HepG2 (cell line): Measurements from ENCODE around the gene COL4A3. TPM values are rescaled to one million over a fixed set of nuclear protein-coding genes. Genes with fewer than 3 reads are reported as not detected.

Experiments used
- ATAC-seq: fragments of 200-7000 bp; cut with Tn5 transposase; 3 replicates; pipeline ENCODE4 v1.9.1; 2020; ENCODE audit warnings: mild to moderate bottlenecking, moderate library complexity
- BruUV-seq: library from RNA; stranded (reverse); fragments of 400-500 nt; replicated peaks from 2 replicates; lab custom pipeline; 2021; lab: Mats Ljungman, UMichigan
- CTCF ChIA-PET: fragments of 300-600 bp; formaldehyde crosslinking; extraction: SDS; loops from one replicate; lab custom pipeline; 2021; ENCODE audit warnings: low total read pairs, inconsistent platforms, low intra/inter-chr PET ratio; lab: Yijun Ruan, JAX
- POLR2A ChIA-PET: fragments of 350-600 bp; sonication (Branson Sonifier 250); formaldehyde crosslinking; loops from one replicate; lab custom pipeline; 2020; ENCODE audit warnings: antibody characterized with exemption, inconsistent platforms; lab: Yijun Ruan, JAX
- DNase-seq: peaks from one replicate; pipeline ENCODE4 v3.0.0-alpha.2; 2015; ENCODE audit warnings: low spot score
- FAIRE-seq: peaks from 3 replicates; lab custom pipeline; 2011; peaks lifted over from hg19 to GRCh38; lab: Jason Lieb, UNC
- H2AFZ ChIP-seq: one replicate; pipeline ENCODE4 v1.6.1; 2011; ENCODE audit warnings: low read length, inconsistent platforms
- H3K27ac ChIP-seq: fragments of 300-600 bp; 3 replicates; pipeline ENCODE4 v1.8.0; 2011; ENCODE audit warnings: mixed run types, mild to moderate bottlenecking, mixed read lengths, low read length, inconsistent platforms; ENCODE audit not compliant: insufficient read depth; ENCODE audit errors: extremely low read length
- H3K27me3 ChIP-seq, 2 experiments: fragments of 200-600 bp in 1 of 2; 2 replicates in 1 of 2; 3 replicates in 1 of 2; pipeline versions ENCODE4 v1.6.0 to v1.8.0; 2011; ENCODE audit warnings: low read length in 2 of 2, mild to moderate bottlenecking in 2 of 2, moderate library complexity in 2 of 2, inconsistent platforms in 1 of 2; ENCODE audit not compliant: insufficient read depth in 2 of 2, control insufficient read depth in 1 of 2
- H3K36me3 ChIP-seq, 2 experiments: fragments of 200-600 bp in 1 of 2; replicated peaks in 1 of 2; 2 replicates in 1 of 2; 3 replicates in 1 of 2; pipeline versions ENCODE4 v1.5.1 to v1.8.0; 2011; ENCODE audit warnings: low read length in 2 of 2, inconsistent platforms in 1 of 2; ENCODE audit not compliant: insufficient read depth in 2 of 2, control insufficient read depth in 1 of 2
- H3K4me1 ChIP-seq: 2 replicates; pipeline ENCODE4 v1.5.1; 2012; ENCODE audit warnings: low read length, inconsistent platforms; ENCODE audit not compliant: insufficient read depth
- H3K4me2 ChIP-seq: 2 replicates; pipeline ENCODE4 v1.6.0; 2011; ENCODE audit warnings: low read depth, low read length, inconsistent platforms
- H3K4me3 ChIP-seq, 3 experiments: fragments of 200-600 bp in 1 of 3; sonication (generic), shearing (Covaris generic) in 1 of 3; replicated peaks in 1 of 3; 2 replicates each; pipeline ENCODE4 v1.5.1; 2011 to 2016; ENCODE audit warnings: low read length in 3 of 3, inconsistent platforms in 2 of 3, low read depth in 2 of 3, mild to moderate bottlenecking in 2 of 3, control low read depth in 1 of 3, mixed read lengths in 1 of 3; ENCODE audit not compliant: insufficient read depth in 1 of 3
- H3K79me2 ChIP-seq: one replicate; pipeline ENCODE4 v1.6.1; 2011; ENCODE audit warnings: low read length, inconsistent platforms; ENCODE audit not compliant: insufficient read depth
- H3K9ac ChIP-seq: 2 replicates; pipeline ENCODE4 v1.6.0; 2011; ENCODE audit warnings: mild to moderate bottlenecking, low read depth, low read length, inconsistent platforms; ENCODE audit not compliant: insufficient read depth
- H3K9me3 ChIP-seq: 2 replicates; pipeline ENCODE4 v1.5.1; 2012; ENCODE audit warnings: mild to moderate bottlenecking, low read length
- H4K20me1 ChIP-seq: 2 replicates; pipeline ENCODE4 v1.6.0; 2011; ENCODE audit warnings: inconsistent platforms, mild to moderate bottlenecking, low read length, moderate library complexity; ENCODE audit not compliant: insufficient read depth
- ATAD3A ChIP-seq: sonication (generic); formaldehyde crosslinking; IDR thresholded peaks from 2 replicates; pipeline ENCODE4 v1.4.0; 2020; ENCODE audit warnings: missing genetic modification reagents
- CBFB ChIP-seq: sonication (generic); formaldehyde crosslinking; IDR thresholded peaks from 2 replicates; pipeline ENCODE4 v1.4.0; 2020; ENCODE audit warnings: missing genetic modification reagents
- FLYWCH1 ChIP-seq: sonication (generic); formaldehyde crosslinking; IDR thresholded peaks from 2 replicates; pipeline ENCODE4 v1.8.1; 2023; ENCODE audit warnings: mild to moderate bottlenecking, missing genetic modification reagents
- NCOA1 ChIP-seq: sonication (generic); formaldehyde crosslinking; IDR thresholded peaks from 2 replicates; pipeline ENCODE4 v1.9.0; 2021; ENCODE audit warnings: missing genetic modification reagents
- RELA ChIP-seq: sonication (generic); formaldehyde crosslinking; IDR thresholded peaks from 2 replicates; pipeline ENCODE4 v1.4.0; 2020; ENCODE audit warnings: missing genetic modification reagents
- SALL2 ChIP-seq: sonication (generic); formaldehyde crosslinking; IDR thresholded peaks from 2 replicates; pipeline ENCODE4 v1.8.1; 2023; ENCODE audit warnings: mild to moderate bottlenecking, missing genetic modification reagents, inconsistent platforms
- SIX4 ChIP-seq: sonication (generic); formaldehyde crosslinking; IDR thresholded peaks from 2 replicates; pipeline ENCODE4 v1.4.0; 2020; ENCODE audit warnings: missing genetic modification reagents
- ZFP82 ChIP-seq: sonication (generic); formaldehyde crosslinking; IDR thresholded peaks from 2 replicates; pipeline ENCODE4 v1.5.1; 2020; ENCODE audit warnings: mild to moderate bottlenecking, missing genetic modification reagents, borderline replicate concordance
- ZNF12 ChIP-seq: sonication (generic); formaldehyde crosslinking; IDR thresholded peaks from 2 replicates; pipeline ENCODE4 v1.5.0; 2020; ENCODE audit warnings: missing genetic modification reagents
- ZNF572 ChIP-seq: sonication (generic); formaldehyde crosslinking; IDR thresholded peaks from 2 replicates; pipeline ENCODE4 v1.5.1; 2020; ENCODE audit warnings: mild to moderate bottlenecking, missing genetic modification reagents
- ZNF749 ChIP-seq: sonication (generic); formaldehyde crosslinking; IDR thresholded peaks from 2 replicates; pipeline ENCODE4 v1.8.0; 2022; ENCODE audit warnings: mild to moderate bottlenecking, missing genetic modification reagents, moderate library complexity, borderline replicate concordance
- WGBS: methylation state at CpG from one replicate; pipeline ENCODE4 v1.1.6; 2017; ENCODE audit warnings: low lambda C conversion rate; 5-methylcytosine and 5-hydroxymethylcytosine counted together
- in situ Hi-C: cut with HindIII; loops from 2 replicates; pipeline ENCODE4 v1.10.0; 2017; ENCODE audit warnings: low pct_unique_long_range_greater_than_20kb; ENCODE audit not compliant: extremely low pct_ligation_motif_present
- intact Hi-C: fragments of 100-400 bp; cut with micrococcal nuclease; formaldehyde crosslinking; loops from one replicate; pipeline ENCODE4 v1.10.0; 2022; ENCODE audit not compliant: unreplicated experiment
- polyA plus RNA-seq, 8 experiments: library from polyadenylated mRNA; depleted of rRNA in 3 of 8; stranded (reverse) in 7 of 8; unstranded in 1 of 8; fragments of >200 nt; fragmentation: Illumina TruSeq in 4 of 8; extraction: Trizol in 4 of 8; gene quantifications; 2 replicates each; pipeline versions ENCODE4 v1.2.1 to v1.2.3, GENCODE V29; 2011 to 2016; ENCODE audit warnings: low read depth in 4 of 8, missing spikeins in 1 of 8, mixed read lengths in 1 of 8; ENCODE audit not compliant: insufficient read depth in 1 of 8
- total RNA-seq, 5 experiments: library from RNA; depleted of rRNA; stranded (reverse); fragments of >200 nt; fragmentation: Illumina TruSeq; extraction: Trizol; gene quantifications; 2 replicates each; pipeline ENCODE4 v1.2.3, GENCODE V29; 2016; ENCODE audit warnings: low read depth in 1 of 5
- TF ChIP-seq, protein P1 (sequence below): sonication (generic); formaldehyde crosslinking; IDR thresholded peaks from 2 replicates; pipeline ENCODE4 v1.5.0; 2020; ENCODE audit warnings: missing genetic modification reagents
- TF ChIP-seq, protein P2 (sequence below): sonication (generic); formaldehyde crosslinking; IDR thresholded peaks from 2 replicates; pipeline ENCODE4 v1.8.0; 2022; ENCODE audit warnings: mild to moderate bottlenecking, missing genetic modification reagents; ENCODE audit not compliant: insufficient replicate concordance
- TF ChIP-seq, protein P3 (sequence below): IDR thresholded peaks from 2 replicates; pipeline ENCODE4 v1.6.1; 2016; ENCODE audit warnings: mild to moderate bottlenecking

COL4A3 gene
- total and polyA plus RNA-seq, 2 of the 13 experiments (the other 11 are each of a cell fraction or from before 2014, with no cell fraction given): 0.02 TPM; not detected in 1

- Histone ChIP-seq H4K20me1 (no peaks in the 10 kb centered on the region), H3K4me3 (no peak overlapping the region), H3K27me3 (peaks cover 0 to 20% of the 10 kb centered on the region in 2 experiments; a peak in 2 of 5 replicates), H3K36me3 (no peaks in the 10 kb centered on the region), H3K4me1 (no peaks in the 10 kb centered on the region), H3K79me2 (no peaks in the 10 kb centered on the region), H3K9me3 (0 out of 2 replicates have a peak, but pooled peaks cover 4% of the 10 kb centered on the region), H3K4me2 (no peak overlapping the region), H3K27ac (no peak overlapping the region), H3K9ac (no peak overlapping the region), H2AFZ (no peak overlapping the region)
- TF ChIP-seq, protein P1, sequence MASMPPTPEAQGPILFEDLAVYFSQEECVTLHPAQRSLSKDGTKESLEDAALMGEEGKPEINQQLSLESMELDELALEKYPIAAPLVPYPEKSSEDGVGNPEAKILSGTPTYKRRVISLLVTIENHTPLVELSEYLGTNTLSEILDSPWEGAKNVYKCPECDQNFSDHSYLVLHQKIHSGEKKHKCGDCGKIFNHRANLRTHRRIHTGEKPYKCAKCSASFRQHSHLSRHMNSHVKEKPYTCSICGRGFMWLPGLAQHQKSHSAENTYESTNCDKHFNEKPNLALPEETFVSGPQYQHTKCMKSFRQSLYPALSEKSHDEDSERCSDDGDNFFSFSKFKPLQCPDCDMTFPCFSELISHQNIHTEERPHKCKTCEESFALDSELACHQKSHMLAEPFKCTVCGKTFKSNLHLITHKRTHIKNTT (CRISPR knock-in tag): no peak
- TF ChIP-seq ZNF749 (CRISPR knock-in tag) (no peak), ATAD3A (no peak), ZNF12 (CRISPR knock-in tag) (no peak)
- ChIA-PET CTCF (no interaction called here), POLR2A (no interaction called here)
- DNase-seq (no peak), FAIRE-seq (no peak), ATAC-seq (no peak)
- no TSS peak for BruUV-seq
- intact Hi-C loops: no loop called here
- WGBS: 42% methylated on average over 3 of the region's 3 CpGs
- in situ Hi-C loops: no loop called here
These were observed 17.4 kb upstream of the COL4A3 start for GRCh38 chr2:227147023-227147422.

GRCh38 chr2:227148106-227148505 lies 16.3 kb upstream of the COL4A3 start:
- WGBS: 1% methylated on average over 2 of the region's 2 CpGs
- CTCF ChIA-PET: no interaction called here
- in situ Hi-C loops: no loop called here
- Histone ChIP-seq H3K4me1 (no peaks in the 10 kb centered on the region), H3K79me2 (no peaks in the 10 kb centered on the region), H3K27ac (no peak overlapping the region), H2AFZ (no peak overlapping the region), H3K4me3 (no peak overlapping the region)
- ATAC-seq: no peak
- no TSS peak for BruUV-seq
- TF ChIP-seq, protein P2, sequence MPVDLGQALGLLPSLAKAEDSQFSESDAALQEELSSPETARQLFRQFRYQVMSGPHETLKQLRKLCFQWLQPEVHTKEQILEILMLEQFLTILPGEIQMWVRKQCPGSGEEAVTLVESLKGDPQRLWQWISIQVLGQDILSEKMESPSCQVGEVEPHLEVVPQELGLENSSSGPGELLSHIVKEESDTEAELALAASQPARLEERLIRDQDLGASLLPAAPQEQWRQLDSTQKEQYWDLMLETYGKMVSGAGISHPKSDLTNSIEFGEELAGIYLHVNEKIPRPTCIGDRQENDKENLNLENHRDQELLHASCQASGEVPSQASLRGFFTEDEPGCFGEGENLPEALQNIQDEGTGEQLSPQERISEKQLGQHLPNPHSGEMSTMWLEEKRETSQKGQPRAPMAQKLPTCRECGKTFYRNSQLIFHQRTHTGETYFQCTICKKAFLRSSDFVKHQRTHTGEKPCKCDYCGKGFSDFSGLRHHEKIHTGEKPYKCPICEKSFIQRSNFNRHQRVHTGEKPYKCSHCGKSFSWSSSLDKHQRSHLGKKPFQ (CRISPR knock-in tag): no peak
- TF ChIP-seq, protein P3, sequence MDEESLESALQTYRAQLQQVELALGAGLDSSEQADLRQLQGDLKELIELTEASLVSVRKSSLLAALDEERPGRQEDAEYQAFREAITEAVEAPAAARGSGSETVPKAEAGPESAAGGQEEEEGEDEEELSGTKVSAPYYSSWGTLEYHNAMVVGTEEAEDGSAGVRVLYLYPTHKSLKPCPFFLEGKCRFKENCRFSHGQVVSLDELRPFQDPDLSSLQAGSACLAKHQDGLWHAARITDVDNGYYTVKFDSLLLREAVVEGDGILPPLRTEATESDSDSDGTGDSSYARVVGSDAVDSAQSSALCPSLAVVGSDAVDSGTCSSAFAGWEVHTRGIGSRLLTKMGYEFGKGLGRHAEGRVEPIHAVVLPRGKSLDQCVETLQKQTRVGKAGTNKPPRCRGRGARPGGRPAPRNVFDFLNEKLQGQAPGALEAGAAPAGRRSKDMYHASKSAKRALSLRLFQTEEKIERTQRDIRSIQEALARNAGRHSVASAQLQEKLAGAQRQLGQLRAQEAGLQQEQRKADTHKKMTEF (CRISPR knock-in tag): no peak
- TF ChIP-seq ZNF572 (CRISPR knock-in tag) (no peak), SIX4 (CRISPR knock-in tag) (no peak), FLYWCH1 (CRISPR knock-in tag) (no peak), ZFP82 (CRISPR knock-in tag) (no peak), RELA (CRISPR knock-in tag) (no peak), SALL2 (CRISPR knock-in tag) (no peak), NCOA1 (CRISPR knock-in tag) (no peak), CBFB (CRISPR knock-in tag) (no peak)
- TF ChIP-seq, all 625 proteins: peak for 0
- DNase-seq: no peak
- H3K4me2 ChIP-seq: no peak overlapping the region
- POLR2A ChIA-PET: no interaction called here
- no peaks in the 10 kb centered on the region for H3K36me3 ChIP-seq
- H4K20me1 ChIP-seq: no peaks in the 10 kb centered on the region
- peaks cover 0 to 16% of the 10 kb centered on the region in 2 experiments; a peak in 2 of 5 replicates for H3K27me3 ChIP-seq
- FAIRE-seq: no peak
- H3K9me3 ChIP-seq: 0 out of 2 replicates have a peak, but pooled peaks cover 4% of the 10 kb centered on the region
- H3K9ac ChIP-seq: no peak overlapping the region
- intact Hi-C loops: no loop called here
